Measurements from ENCODE around the gene ARHGAP32. TPM values are rescaled to one million over a fixed set of nuclear protein-coding genes. Genes with fewer than 3 reads are reported as not detected.

ARHGAP32 gene
- total and polyA plus RNA-seq, 2 experiments from 2014 or later = 9.9 to 17.3 TPM

- H3K9me2 ChIP-seq (replicated peaks; ENCODE audit: insufficient read depth) = no peaks in the 10 kb centered on the region
- WGBS (ENCODE audit: low lambda C conversion rate, missing lambda C conversion rate) = 82% methylated on average over 13 of the region's 13 CpGs
- H2AFZ ChIP-seq = no peak overlapping the region
- no peak for DNase-seq (ENCODE audit: low spot score)
- no peaks in the 10 kb centered on the region for H3K36me3 ChIP-seq (replicated peaks; ENCODE audit: insufficient read depth, low read depth)
- no peaks in the 10 kb centered on the region for H3K79me2 ChIP-seq
- H3K9me3 ChIP-seq (ENCODE audit: low read depth) = no peaks in the 10 kb centered on the region
- TF ChIP-seq EZH2 (IDR thresholded peaks at IDR 0.05; ENCODE audit: borderline replicate concordance) (no peak), CTCF (IDR thresholded peaks at IDR 0.05; ENCODE audit: poor library complexity) (no peak), EZH2phosphoT487 (IDR thresholded peaks at IDR 0.05; ENCODE audit: low read depth, severe bottlenecking, unreplicated experiment) (no peak)
- no peaks in the 10 kb centered on the region for H3K27me3 ChIP-seq
- no peak overlapping the region for H3K4me2 ChIP-seq
- H4K20me1 ChIP-seq (ENCODE audit: insufficient read depth, poor library complexity, severe bottlenecking) = no peaks in the 10 kb centered on the region
- no peak overlapping the region for H3K4me3 ChIP-seq
- no peaks in the 10 kb centered on the region for H3K4me1 ChIP-seq (ENCODE audit: insufficient read depth)
- no peak overlapping the region for H3K27ac ChIP-seq
Measured at GRCh38 chr11:128949791-128950454, 242.2 kb downstream of the ARHGAP32 start.

- WGBS (ENCODE audit: low lambda C conversion rate, missing lambda C conversion rate) = 36% methylated on average over 3 of the region's 3 CpGs
- TF ChIP-seq EZH2 (IDR thresholded peaks at IDR 0.05; ENCODE audit: borderline replicate concordance) = no peak
- TF ChIP-seq CTCF (IDR thresholded peaks at IDR 0.05; ENCODE audit: poor library complexity) = no peak
- TF ChIP-seq EZH2phosphoT487 (IDR thresholded peaks at IDR 0.05; ENCODE audit: low read depth, severe bottlenecking, unreplicated experiment) = no peak
- H3K79me2 ChIP-seq = no peaks in the 10 kb centered on the region
- H3K27me3 ChIP-seq = no peaks in the 10 kb centered on the region
- no peaks in the 10 kb centered on the region for H3K9me3 ChIP-seq (ENCODE audit: low read depth)
- no peak overlapping the region for H2AFZ ChIP-seq
- no peaks in the 10 kb centered on the region for H3K9me2 ChIP-seq (replicated peaks; ENCODE audit: insufficient read depth)
- no peaks in the 10 kb centered on the region for H3K4me1 ChIP-seq (ENCODE audit: insufficient read depth)
- H4K20me1 ChIP-seq (ENCODE audit: insufficient read depth, poor library complexity, severe bottlenecking) = no peaks in the 10 kb centered on the region
- H3K4me3 ChIP-seq = no peak overlapping the region
- H3K27ac ChIP-seq = no peak overlapping the region
- DNase-seq (ENCODE audit: low spot score) = no peak
- H3K4me2 ChIP-seq = no peak overlapping the region
- no peaks in the 10 kb centered on the region for H3K36me3 ChIP-seq (replicated peaks; ENCODE audit: insufficient read depth, low read depth)
Measured at GRCh38 chr11:128948583-128948982, 243.5 kb downstream of the ARHGAP32 start.

GRCh38 chr11:128947773-128948172 lies 244.4 kb downstream of the ARHGAP32 start:
- H3K36me3 ChIP-seq (replicated peaks; ENCODE audit: insufficient read depth, low read depth) = no peaks in the 10 kb centered on the region
- no peaks in the 10 kb centered on the region for H3K9me2 ChIP-seq (replicated peaks; ENCODE audit: insufficient read depth)
- no peak overlapping the region for H3K4me2 ChIP-seq
- H3K27ac ChIP-seq = no peak overlapping the region
- H3K9me3 ChIP-seq (ENCODE audit: low read depth) = no peaks in the 10 kb centered on the region
- no peaks in the 10 kb centered on the region for H4K20me1 ChIP-seq (ENCODE audit: insufficient read depth, poor library complexity, severe bottlenecking)
- no peaks in the 10 kb centered on the region for H3K27me3 ChIP-seq
- H3K4me3 ChIP-seq = no peak overlapping the region
- no peaks in the 10 kb centered on the region for H3K4me1 ChIP-seq (ENCODE audit: insufficient read depth)
- DNase-seq (ENCODE audit: low spot score) = no peak
- H3K79me2 ChIP-seq = no peaks in the 10 kb centered on the region
- WGBS (ENCODE audit: low lambda C conversion rate, missing lambda C conversion rate) = 87% methylated on average over 2 of the region's 2 CpGs
- no peak overlapping the region for H2AFZ ChIP-seq
- TF ChIP-seq EZH2phosphoT487 (IDR thresholded peaks at IDR 0.05; ENCODE audit: low read depth, severe bottlenecking, unreplicated experiment) = no peak
- TF ChIP-seq EZH2 (IDR thresholded peaks at IDR 0.05; ENCODE audit: borderline replicate concordance) = no peak
- no peak for TF ChIP-seq CTCF (IDR thresholded peaks at IDR 0.05; ENCODE audit: poor library complexity)

All from hepatocyte (in vitro differentiated cells).